Retinal pigment epithelial cell (primary cell): ENCODE measurements around the gene NAB2.

Experiments
- DNase-seq: peaks from one replicate; pipeline ENCODE4 v3.0.0-alpha.2; 2010; ENCODE audit warnings: low read depth
- H3K4me3 ChIP-seq: 2 replicates; pipeline ENCODE4 v1.5.1; 2011; ENCODE audit warnings: mild to moderate bottlenecking, low read length, control low read depth, moderate library complexity
- TF ChIP-seq, protein P1 (sequence below): conservative IDR thresholded peaks from 2 replicates; pipeline ENCODE4 v1.5.1; 2011; ENCODE audit warnings: low read depth, low read length, control low read depth, inconsistent platforms

Gene NAB2

DNA sequence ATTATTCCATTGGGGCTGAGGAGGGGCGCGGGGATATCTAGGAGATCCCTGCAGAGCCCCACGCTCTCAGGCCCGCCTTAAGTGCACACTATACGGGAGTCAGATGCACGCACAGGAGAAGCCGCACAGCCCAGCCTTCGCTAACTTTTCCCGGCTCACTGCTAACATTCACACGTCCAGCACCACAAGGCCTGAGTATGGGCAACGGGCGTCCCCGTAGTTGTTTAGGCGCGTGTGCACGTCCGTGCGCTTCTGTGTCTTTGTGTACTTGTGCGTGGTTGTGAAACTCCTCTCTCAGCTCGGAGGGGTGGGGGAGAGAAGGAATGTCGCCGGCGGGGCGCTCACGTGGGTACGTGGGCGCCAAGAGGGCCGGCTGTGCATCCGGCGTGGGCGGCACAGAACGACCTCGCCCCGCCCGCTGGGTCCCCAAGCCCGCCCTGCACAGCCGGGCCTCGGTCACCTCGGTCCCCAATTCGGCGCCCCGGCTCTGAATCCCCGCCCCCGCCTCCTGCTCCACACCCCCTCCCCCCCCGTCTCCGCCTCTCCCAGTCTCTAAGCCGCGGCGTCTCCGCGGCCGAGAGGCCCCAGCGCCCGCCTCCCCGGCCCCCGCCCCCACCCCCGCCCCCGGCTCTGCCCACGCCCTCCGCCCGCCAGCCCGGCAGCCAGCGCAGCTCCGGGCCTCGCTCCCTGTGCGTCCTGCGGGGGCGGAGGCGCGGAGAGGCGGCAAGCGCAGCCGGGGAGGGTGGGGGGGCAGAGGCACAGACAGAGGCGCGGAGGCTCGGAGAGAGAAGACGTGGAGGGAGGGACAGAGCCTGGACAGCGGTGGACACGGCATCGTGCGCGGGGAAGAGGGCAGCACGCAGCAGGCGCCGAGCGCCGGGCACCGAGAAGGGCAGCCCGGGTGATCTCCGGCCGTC lies at the start of gene NAB2:
Gene NAB2 (plus strand): TSS at position 761 of the 917 bp plus-strand sequence. CDS start 158 bp downstream, outside the sequence.
- peak within 1 kb of the TSS; percentile 87 for H3K4me3 ChIP-seq
- DNase-seq: peak; percentile 84
- TF ChIP-seq, protein P1, sequence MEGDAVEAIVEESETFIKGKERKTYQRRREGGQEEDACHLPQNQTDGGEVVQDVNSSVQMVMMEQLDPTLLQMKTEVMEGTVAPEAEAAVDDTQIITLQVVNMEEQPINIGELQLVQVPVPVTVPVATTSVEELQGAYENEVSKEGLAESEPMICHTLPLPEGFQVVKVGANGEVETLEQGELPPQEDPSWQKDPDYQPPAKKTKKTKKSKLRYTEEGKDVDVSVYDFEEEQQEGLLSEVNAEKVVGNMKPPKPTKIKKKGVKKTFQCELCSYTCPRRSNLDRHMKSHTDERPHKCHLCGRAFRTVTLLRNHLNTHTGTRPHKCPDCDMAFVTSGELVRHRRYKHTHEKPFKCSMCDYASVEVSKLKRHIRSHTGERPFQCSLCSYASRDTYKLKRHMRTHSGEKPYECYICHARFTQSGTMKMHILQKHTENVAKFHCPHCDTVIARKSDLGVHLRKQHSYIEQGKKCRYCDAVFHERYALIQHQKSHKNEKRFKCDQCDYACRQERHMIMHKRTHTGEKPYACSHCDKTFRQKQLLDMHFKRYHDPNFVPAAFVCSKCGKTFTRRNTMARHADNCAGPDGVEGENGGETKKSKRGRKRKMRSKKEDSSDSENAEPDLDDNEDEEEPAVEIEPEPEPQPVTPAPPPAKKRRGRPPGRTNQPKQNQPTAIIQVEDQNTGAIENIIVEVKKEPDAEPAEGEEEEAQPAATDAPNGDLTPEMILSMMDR: no peak

DNA sequence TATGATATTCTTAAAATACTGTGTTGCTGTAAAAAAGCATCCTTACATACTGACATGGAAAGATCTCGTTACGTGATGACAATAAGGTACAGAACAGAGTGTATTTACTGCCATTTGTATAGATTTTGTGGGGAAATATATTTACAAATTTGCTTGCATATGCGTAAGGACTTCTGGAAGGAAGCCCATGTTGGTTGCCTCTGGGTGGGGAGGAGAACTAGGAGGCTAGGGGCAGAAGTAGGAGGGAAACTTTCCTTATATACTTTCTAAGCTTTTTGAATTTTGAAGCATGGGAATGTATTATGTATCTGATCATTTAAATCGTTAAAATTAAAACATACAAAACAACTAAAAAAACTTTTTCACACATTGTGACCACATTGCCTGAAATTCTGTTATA lies 48.7 kb upstream of the NAB2 start:
- TF ChIP-seq, protein P1: no peak
- DNase-seq: no peak
- H3K4me3 ChIP-seq: no peak overlapping the region

DNA sequence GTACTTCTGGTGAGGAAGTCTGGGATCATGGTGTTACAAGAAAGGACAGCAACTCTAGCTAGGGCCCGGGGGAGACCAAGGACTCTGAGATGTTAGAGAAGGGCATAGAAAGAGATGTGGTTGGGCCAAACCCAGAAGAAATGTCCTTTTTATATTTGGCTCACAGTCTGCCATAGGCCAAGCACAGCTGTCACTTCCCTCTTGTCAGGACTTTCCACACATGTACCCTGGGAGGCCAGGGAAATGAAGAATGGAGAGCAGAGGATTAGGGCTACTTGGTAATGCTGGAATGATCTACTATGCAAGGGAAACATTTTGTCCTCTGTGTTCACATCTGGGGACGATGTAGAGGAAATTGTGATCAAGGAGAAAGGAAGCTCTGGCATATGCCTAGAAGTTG lies 48.2 kb upstream of the NAB2 start:
- TF ChIP-seq, protein P1: no peak
- no peak overlapping the region for H3K4me3 ChIP-seq
- no peak for DNase-seq

- TF ChIP-seq, protein P1: no peak
Measured at GRCh38 chr12:57042695-57043094, 46.2 kb upstream of the NAB2 start.

DNA sequence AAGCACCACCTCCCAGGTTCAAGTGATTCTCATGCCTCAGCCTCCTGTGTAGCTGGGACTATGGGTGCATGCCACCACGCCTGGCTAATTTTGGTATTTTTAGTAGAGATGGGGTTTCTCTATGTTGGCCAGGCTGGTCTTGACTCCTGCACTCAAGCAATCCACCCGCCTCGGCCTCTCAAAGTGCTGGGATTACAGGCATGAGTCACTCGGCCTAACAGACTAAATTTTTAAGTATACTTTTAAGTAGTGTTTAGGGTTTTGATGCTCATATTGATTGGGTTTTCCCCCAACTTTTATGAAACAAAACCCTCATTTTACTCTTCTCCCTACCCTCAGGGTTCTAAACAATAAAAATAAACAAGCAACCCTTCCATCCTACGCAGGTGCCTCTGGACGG lies 44.4 kb upstream of the NAB2 start:
- TF ChIP-seq, protein P1: no peak
- H3K4me3 ChIP-seq: no peak overlapping the region
- no peak for DNase-seq

More at GRCh38 chr12:57042695-57043094, 46.2 kb upstream of the NAB2 start:
- DNase-seq: no peak
- no peak overlapping the region for H3K4me3 ChIP-seq

- DNase-seq: no peak
- no peak overlapping the region for H3K4me3 ChIP-seq
- TF ChIP-seq, protein P1: no peak
Measured at GRCh38 chr12:57044889-57045288, 44.0 kb upstream of the NAB2 start.
